ENCODE results near the gene ADIG. TPM values are rescaled to one million over a fixed set of nuclear protein-coding genes. Genes with fewer than 3 reads are reported as not detected.
A peak's percentile ranks its signal among the peaks of the same experiment; 100 is the strongest.

Gene ADIG
- total and polyA plus RNA-seq, 12 donors = 0.32 TPM; not detected in 11

- Histone ChIP-seq H3K9me3 (no peaks in the 10 kb centered on the region), H3K36me3 (no peaks in the 10 kb centered on the region), H3K27me3 (peaks cover 0 to 7% (median 3%) of the 10 kb centered on the region in 7 donors), H3K4me3 (no peak overlapping the region), H3K27ac (no peak overlapping the region), H3K4me1 (no peaks in the 10 kb centered on the region)
- no peak for TF ChIP-seq CTCF (IDR thresholded peaks at IDR 0.05)
- ATAC-seq (peak in 1 of 8 donors; percentile 7), DNase-seq (no peak)
- intact Hi-C loops (cut with DNase I) = no loop called here
- 91% methylated on average over 6 of the region's 6 CpGs for WGBS, 2 donors
Observed at GRCh38 chr20:38588303-38588702, 7.3 kb downstream of the ADIG start.

GRCh38 chr20:38589351-38589750 lies 8.4 kb downstream of the ADIG start:
- Histone ChIP-seq H3K36me3 (no peaks in the 10 kb centered on the region), H3K4me1 (no peaks in the 10 kb centered on the region), H3K27ac (no peak overlapping the region), H3K9me3 (no peaks in the 10 kb centered on the region), H3K4me3 (no peak overlapping the region), H3K27me3 (peaks cover 0 to 7% (median 3%) of the 10 kb centered on the region in 7 donors)
- intact Hi-C loops (cut with DNase I) = no loop called here
- DNase-seq = no peak
- no peak for ATAC-seq
- TF ChIP-seq CTCF (IDR thresholded peaks at IDR 0.05) = no peak
- 81 to 83% methylated on average over 4 of the region's 4 CpGs for WGBS, 2 donors

GRCh38 chr20:38589967-38590675 lies 9.1 kb downstream of the ADIG start:
- intact Hi-C loops (cut with DNase I) = no loop called here
- H3K4me1 ChIP-seq = no peaks in the 10 kb centered on the region
- TF ChIP-seq CTCF (IDR thresholded peaks at IDR 0.05) = no peak
- H3K27me3 ChIP-seq = peaks cover 0 to 7% (median 0%) of the 10 kb centered on the region in 7 donors
- H3K9me3 ChIP-seq = no peaks in the 10 kb centered on the region
- ATAC-seq = peak in 1 of 8 donors; percentile 27
- no peak for DNase-seq
- WGBS, 2 donors = 86 to 91% methylated on average over 3 of the region's 3 CpGs
- H3K4me3 ChIP-seq = no peak overlapping the region
- H3K36me3 ChIP-seq = no peaks in the 10 kb centered on the region
- H3K27ac ChIP-seq = no peak overlapping the region

GRCh38 chr20:38590676-38591473 lies 9.9 kb downstream of the ADIG start:
- 76 to 78% methylated on average over 18 of the region's 18 CpGs for WGBS, 2 donors
- H3K27ac ChIP-seq = no peak overlapping the region
- H3K9me3 ChIP-seq = no peaks in the 10 kb centered on the region
- H3K27me3 ChIP-seq = peaks cover 0 to 7% (median 0%) of the 10 kb centered on the region in 7 donors
- no peak for TF ChIP-seq CTCF (IDR thresholded peaks at IDR 0.05)
- intact Hi-C loops (cut with DNase I) = no loop called here
- DNase-seq (no peak), ATAC-seq (no peak)
- H3K36me3 ChIP-seq = no peaks in the 10 kb centered on the region
- H3K4me1 ChIP-seq = no peaks in the 10 kb centered on the region
- no peak overlapping the region for H3K4me3 ChIP-seq
